ENCODE measurements around the gene TGFB1I1. TPM values are rescaled to one million over a fixed set of nuclear protein-coding genes. Genes with fewer than 3 reads are reported as not detected.
A peak's percentile ranks its signal among the peaks of the same experiment; 100 is the strongest.

The TGFB1I1 gene
- polyA plus RNA-seq, 1 donor from 2014 or later: 0.38 TPM

DNA sequence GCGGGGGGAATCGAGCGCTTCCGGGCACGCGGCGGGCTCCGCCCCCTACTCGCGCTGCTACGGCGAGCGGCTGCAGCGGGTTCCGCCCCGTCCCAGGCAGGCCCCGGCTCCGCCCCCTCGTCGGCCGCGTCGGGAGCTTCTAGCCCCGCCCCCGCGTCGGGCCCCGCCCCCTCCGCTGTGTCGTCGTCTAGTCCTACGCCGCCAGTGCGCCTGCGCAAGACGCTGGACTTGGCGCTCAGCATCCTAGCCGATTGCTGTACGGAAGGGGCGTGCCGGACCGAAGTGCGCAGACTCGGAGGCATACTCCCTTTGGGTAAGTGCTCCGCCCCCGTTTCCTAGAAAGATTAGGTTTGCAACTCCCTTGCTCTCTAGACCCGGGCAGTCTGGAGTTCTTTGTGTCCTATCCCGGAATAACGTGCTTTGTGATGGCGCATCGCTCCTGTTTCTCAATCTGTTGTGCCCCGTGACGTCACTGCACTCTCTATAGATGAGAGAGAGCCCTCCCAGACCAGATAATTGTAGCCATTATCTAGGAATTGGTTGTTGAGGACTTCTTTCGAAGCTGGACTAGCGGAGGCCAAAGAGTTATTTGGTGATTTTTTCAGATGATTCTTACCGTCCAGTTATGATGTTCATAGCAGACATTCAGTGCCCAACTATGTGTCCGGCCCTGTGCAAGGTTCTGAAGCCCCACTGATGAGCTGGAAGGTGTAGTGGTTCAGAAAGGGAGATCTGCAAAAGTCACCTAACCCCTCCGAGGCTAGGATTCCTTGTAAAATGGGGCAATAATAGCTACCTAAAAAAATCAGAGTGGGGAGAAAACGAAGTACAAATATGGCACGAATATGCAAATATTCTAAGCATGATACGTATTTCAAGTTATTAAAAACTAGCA is 12.0 kb upstream of the TGFB1I1 start:
- no peaks in the 10 kb centered on the region for H3K9me3 ChIP-seq (ENCODE audit: low read length)
- H3K9me2 ChIP-seq (ENCODE audit: insufficient read depth, low read length): no peaks in the 10 kb centered on the region
- H3K27me3 ChIP-seq (ENCODE audit: insufficient read depth, low read depth, low read length): no peaks in the 10 kb centered on the region
- H3K27ac ChIP-seq (ENCODE audit: low read length): peak overlapping the region; percentile 98
- no peaks in the 10 kb centered on the region for H3K36me3 ChIP-seq (ENCODE audit: insufficient read depth, low read length)
- peak overlapping the region; percentile 99 for H3K4me3 ChIP-seq (ENCODE audit: low read length)
- peaks cover 8% of the 10 kb centered on the region for H3F3A ChIP-seq (ENCODE audit: insufficient read depth, low read length, poor library complexity, severe bottlenecking)
- TF ChIP-seq POLR2AphosphoS5 (IDR thresholded peaks at IDR 0.05): peak; percentile 74
- no peak for TF ChIP-seq MXI1 (conservative IDR thresholded peaks at IDR 0.05; ENCODE audit: poor library complexity, severe bottlenecking)
- TF ChIP-seq, protein P1, sequence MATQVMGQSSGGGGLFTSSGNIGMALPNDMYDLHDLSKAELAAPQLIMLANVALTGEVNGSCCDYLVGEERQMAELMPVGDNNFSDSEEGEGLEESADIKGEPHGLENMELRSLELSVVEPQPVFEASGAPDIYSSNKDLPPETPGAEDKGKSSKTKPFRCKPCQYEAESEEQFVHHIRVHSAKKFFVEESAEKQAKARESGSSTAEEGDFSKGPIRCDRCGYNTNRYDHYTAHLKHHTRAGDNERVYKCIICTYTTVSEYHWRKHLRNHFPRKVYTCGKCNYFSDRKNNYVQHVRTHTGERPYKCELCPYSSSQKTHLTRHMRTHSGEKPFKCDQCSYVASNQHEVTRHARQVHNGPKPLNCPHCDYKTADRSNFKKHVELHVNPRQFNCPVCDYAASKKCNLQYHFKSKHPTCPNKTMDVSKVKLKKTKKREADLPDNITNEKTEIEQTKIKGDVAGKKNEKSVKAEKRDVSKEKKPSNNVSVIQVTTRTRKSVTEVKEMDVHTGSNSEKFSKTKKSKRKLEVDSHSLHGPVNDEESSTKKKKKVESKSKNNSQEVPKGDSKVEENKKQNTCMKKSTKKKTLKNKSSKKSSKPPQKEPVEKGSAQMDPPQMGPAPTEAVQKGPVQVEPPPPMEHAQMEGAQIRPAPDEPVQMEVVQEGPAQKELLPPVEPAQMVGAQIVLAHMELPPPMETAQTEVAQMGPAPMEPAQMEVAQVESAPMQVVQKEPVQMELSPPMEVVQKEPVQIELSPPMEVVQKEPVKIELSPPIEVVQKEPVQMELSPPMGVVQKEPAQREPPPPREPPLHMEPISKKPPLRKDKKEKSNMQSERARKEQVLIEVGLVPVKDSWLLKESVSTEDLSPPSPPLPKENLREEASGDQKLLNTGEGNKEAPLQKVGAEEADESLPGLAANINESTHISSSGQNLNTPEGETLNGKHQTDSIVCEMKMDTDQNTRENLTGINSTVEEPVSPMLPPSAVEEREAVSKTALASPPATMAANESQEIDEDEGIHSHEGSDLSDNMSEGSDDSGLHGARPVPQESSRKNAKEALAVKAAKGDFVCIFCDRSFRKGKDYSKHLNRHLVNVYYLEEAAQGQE (IDR thresholded peaks at IDR 0.05; ENCODE audit: borderline replicate concordance): no peak
- TF ChIP-seq TAF1 (IDR thresholded peaks at IDR 0.05; ENCODE audit: low read depth): peak; percentile 16
- TF ChIP-seq EZH2 (IDR thresholded peaks at IDR 0.05; ENCODE audit: borderline replicate concordance, insufficient read depth, low read length, poor library complexity, severe bottlenecking): no peak
- no peak for TF ChIP-seq SMC3 (conservative IDR thresholded peaks at IDR 0.05; ENCODE audit: poor library complexity)
- TF ChIP-seq, protein P2, sequence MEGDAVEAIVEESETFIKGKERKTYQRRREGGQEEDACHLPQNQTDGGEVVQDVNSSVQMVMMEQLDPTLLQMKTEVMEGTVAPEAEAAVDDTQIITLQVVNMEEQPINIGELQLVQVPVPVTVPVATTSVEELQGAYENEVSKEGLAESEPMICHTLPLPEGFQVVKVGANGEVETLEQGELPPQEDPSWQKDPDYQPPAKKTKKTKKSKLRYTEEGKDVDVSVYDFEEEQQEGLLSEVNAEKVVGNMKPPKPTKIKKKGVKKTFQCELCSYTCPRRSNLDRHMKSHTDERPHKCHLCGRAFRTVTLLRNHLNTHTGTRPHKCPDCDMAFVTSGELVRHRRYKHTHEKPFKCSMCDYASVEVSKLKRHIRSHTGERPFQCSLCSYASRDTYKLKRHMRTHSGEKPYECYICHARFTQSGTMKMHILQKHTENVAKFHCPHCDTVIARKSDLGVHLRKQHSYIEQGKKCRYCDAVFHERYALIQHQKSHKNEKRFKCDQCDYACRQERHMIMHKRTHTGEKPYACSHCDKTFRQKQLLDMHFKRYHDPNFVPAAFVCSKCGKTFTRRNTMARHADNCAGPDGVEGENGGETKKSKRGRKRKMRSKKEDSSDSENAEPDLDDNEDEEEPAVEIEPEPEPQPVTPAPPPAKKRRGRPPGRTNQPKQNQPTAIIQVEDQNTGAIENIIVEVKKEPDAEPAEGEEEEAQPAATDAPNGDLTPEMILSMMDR (IDR thresholded peaks at IDR 0.05; ENCODE audit: poor library complexity, severe bottlenecking): no peak
- no peak for TF ChIP-seq EP300 (conservative IDR thresholded peaks at IDR 0.05; ENCODE audit: poor library complexity, severe bottlenecking)
- TF ChIP-seq RAD21 (conservative IDR thresholded peaks at IDR 0.05): no peak
- peak overlapping the region; percentile 98 for H3K4me2 ChIP-seq (ENCODE audit: low read length)
- peak overlapping the region; percentile 98 for H3K9ac ChIP-seq (ENCODE audit: low read length)
- no peaks in the 10 kb centered on the region for H4K20me1 ChIP-seq (ENCODE audit: insufficient read depth)
- H3K79me2 ChIP-seq (replicated peaks; ENCODE audit: insufficient read depth, low read length): peaks cover 22% of the 10 kb centered on the region
- H2AFZ ChIP-seq (ENCODE audit: low read depth, low read length): peak overlapping the region; percentile 93

- TF ChIP-seq, protein P1 (IDR thresholded peaks at IDR 0.05; ENCODE audit: borderline replicate concordance): no peak
- TF ChIP-seq EZH2 (IDR thresholded peaks at IDR 0.05; ENCODE audit: borderline replicate concordance, insufficient read depth, low read length, poor library complexity, severe bottlenecking): no peak
- peak; percentile 42 for TF ChIP-seq RAD21 (conservative IDR thresholded peaks at IDR 0.05)
- TF ChIP-seq, protein P2 (IDR thresholded peaks at IDR 0.05; ENCODE audit: poor library complexity, severe bottlenecking): peak; percentile 66
- TF ChIP-seq SMC3 (conservative IDR thresholded peaks at IDR 0.05; ENCODE audit: poor library complexity): peak; percentile 54
- no peak for TF ChIP-seq POLR2AphosphoS5 (IDR thresholded peaks at IDR 0.05)
- TF ChIP-seq EP300 (conservative IDR thresholded peaks at IDR 0.05; ENCODE audit: poor library complexity, severe bottlenecking): no peak
- TF ChIP-seq MXI1 (conservative IDR thresholded peaks at IDR 0.05; ENCODE audit: poor library complexity, severe bottlenecking): no peak
- Histone ChIP-seq H3K9me3 (ENCODE audit: low read length) (no peaks in the 10 kb centered on the region), H3F3A (ENCODE audit: insufficient read depth, low read length, poor library complexity, severe bottlenecking) (peaks cover 8% of the 10 kb centered on the region), H3K36me3 (ENCODE audit: insufficient read depth, low read length) (no peaks in the 10 kb centered on the region), H3K27ac (ENCODE audit: low read length) (peak overlapping the region; percentile 95), H3K4me3 (ENCODE audit: low read length) (peak overlapping the region; percentile 99), H3K4me2 (ENCODE audit: low read length) (peak overlapping the region; percentile 98), H3K9me2 (ENCODE audit: insufficient read depth, low read length) (no peaks in the 10 kb centered on the region), H3K79me2 (replicated peaks; ENCODE audit: insufficient read depth, low read length) (peaks cover 22% of the 10 kb centered on the region), H4K20me1 (ENCODE audit: insufficient read depth) (no peaks in the 10 kb centered on the region), H2AFZ (ENCODE audit: low read depth, low read length) (peak overlapping the region; percentile 92), H3K27me3 (ENCODE audit: insufficient read depth, low read depth, low read length) (no peaks in the 10 kb centered on the region), H3K9ac (ENCODE audit: low read length) (peak overlapping the region; percentile 98)
Measured at GRCh38 chr16:31460582-31461002, 11.4 kb upstream of the TGFB1I1 start.
